ENCODE results near the gene OPRL1. TPM values are rescaled to one million over a fixed set of nuclear protein-coding genes. Genes with fewer than 3 reads are reported as not detected.

Gene OPRL1
- total and polyA plus RNA-seq, 2 of the 8 experiments (the other 6 are each of a cell fraction or from before 2014, with no cell fraction given): 0.63 to 0.98 TPM

DNA sequence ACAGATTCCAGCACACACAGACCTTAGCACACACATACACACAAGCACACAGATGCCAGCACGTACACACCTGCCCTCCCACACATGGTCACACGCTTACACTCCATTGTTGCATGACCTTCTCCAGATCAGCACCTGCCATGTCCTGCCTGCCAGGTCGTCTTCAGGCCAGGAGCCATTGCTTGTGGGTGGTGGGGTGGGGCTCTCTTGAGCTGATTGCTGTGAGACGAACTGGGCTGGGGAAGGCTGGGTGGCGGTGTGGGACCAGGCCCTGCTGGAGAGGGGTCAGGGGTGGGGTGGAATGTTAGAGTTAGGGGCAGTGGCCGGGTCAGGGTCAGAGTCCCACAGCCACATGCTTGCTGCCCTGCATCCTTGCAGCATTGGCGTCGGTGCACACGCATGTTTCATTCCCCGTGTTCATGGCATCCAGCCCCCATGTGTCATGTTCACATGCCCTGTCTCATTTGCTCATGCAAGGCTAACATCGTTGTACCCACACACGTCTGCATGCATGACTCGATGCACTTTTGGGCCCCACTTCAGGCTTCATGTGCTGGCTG lies 34.0 kb downstream of the OPRL1 start:
- H3K23me2 ChIP-seq (ENCODE audit: low read depth, low read length): no peaks in the 10 kb centered on the region
- H4K91ac ChIP-seq (replicated peaks; ENCODE audit: insufficient read length, low read length): no peak overlapping the region
- CTCF ChIA-PET (ENCODE audit: partially characterized antibody): interaction anchor here (1.0 to 10.1 kb wide), 6 partner anchors 11 to 70 kb away, joined by 3 to 144 read pairs (median 5); partner anchors contain the start of genes LKAAEAR1, OPRL1 and RGS19
- H3K27ac ChIP-seq (ENCODE audit: low read depth, low read length): no peak overlapping the region
- no peak for FAIRE-seq
- no peak overlapping the region for H2AK5ac ChIP-seq (ENCODE audit: low read depth, low read length)
- no peaks in the 10 kb centered on the region for H3K4me1 ChIP-seq (replicated peaks in 1 of 4; ENCODE audit: control insufficient read depth in 3 of 4, insufficient read depth in 4 of 4, low read length in 3 of 4)
- H2BK20ac ChIP-seq (ENCODE audit: low read length): no peak overlapping the region
- peaks cover 0 to 2% of the 10 kb centered on the region in 2 experiments for H4K20me1 ChIP-seq (replicated peaks in 1 of 2; ENCODE audit: control insufficient read depth in 1 of 2, insufficient read depth in 2 of 2, low read length in 2 of 2)
- TF ChIP-seq CHD1 (IDR thresholded peaks at IDR 0.05; ENCODE audit: low read depth, low read length) (no peak), JUND (IDR thresholded peaks at IDR 0.05; ENCODE audit: low read length) (no peak), GTF2F1 (IDR thresholded peaks at IDR 0.05; ENCODE audit: borderline replicate concordance, low read depth, low read length) (no peak), POLR2A (IDR thresholded peaks at IDR 0.05; ENCODE audit: control extremely low read depth in 1 of 2, low read depth in 2 of 2, low read length in 2 of 2) (no peak), KDM1A (IDR thresholded peaks at IDR 0.05; ENCODE audit: borderline replicate concordance, low read length) (no peak), POU5F1 (IDR thresholded peaks at IDR 0.05; ENCODE audit: low read depth, low read length) (no peak), TCF12 (IDR thresholded peaks at IDR 0.05; ENCODE audit: low read depth, low read length) (no peak), POLR2AphosphoS5 (IDR thresholded peaks at IDR 0.05; ENCODE audit: low read depth, low read length) (no peak), HDAC2 (IDR thresholded peaks at IDR 0.05; ENCODE audit: borderline replicate concordance in 1 of 2, low read depth in 2 of 2, low read length in 2 of 2) (no peak)
- TF ChIP-seq, protein P1, sequence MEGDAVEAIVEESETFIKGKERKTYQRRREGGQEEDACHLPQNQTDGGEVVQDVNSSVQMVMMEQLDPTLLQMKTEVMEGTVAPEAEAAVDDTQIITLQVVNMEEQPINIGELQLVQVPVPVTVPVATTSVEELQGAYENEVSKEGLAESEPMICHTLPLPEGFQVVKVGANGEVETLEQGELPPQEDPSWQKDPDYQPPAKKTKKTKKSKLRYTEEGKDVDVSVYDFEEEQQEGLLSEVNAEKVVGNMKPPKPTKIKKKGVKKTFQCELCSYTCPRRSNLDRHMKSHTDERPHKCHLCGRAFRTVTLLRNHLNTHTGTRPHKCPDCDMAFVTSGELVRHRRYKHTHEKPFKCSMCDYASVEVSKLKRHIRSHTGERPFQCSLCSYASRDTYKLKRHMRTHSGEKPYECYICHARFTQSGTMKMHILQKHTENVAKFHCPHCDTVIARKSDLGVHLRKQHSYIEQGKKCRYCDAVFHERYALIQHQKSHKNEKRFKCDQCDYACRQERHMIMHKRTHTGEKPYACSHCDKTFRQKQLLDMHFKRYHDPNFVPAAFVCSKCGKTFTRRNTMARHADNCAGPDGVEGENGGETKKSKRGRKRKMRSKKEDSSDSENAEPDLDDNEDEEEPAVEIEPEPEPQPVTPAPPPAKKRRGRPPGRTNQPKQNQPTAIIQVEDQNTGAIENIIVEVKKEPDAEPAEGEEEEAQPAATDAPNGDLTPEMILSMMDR (IDR thresholded peaks at IDR 0.05; ENCODE audit: control extremely low read depth in 1 of 3, insufficient read depth in 1 of 3, low read depth in 1 of 3, low read length in 3 of 3): no peak
- no peaks in the 10 kb centered on the region for H3K79me1 ChIP-seq (ENCODE audit: low read depth, low read length)
- no peaks in the 10 kb centered on the region for H3K9me3 ChIP-seq (ENCODE audit: insufficient read depth in 2 of 2, low read depth in 1 of 2, low read length in 1 of 2)
- H3K27me3 ChIP-seq (replicated peaks in 1 of 4; ENCODE audit: control insufficient read depth in 3 of 4, extremely low read depth in 1 of 4, insufficient read depth in 3 of 4, low read length in 3 of 4): no peaks in the 10 kb centered on the region
- no peak overlapping the region for H2BK5ac ChIP-seq (ENCODE audit: low read depth, low read length)
- POLR2A ChIA-PET (ENCODE audit: partially characterized antibody): no interaction called here
- H3K9ac ChIP-seq (replicated peaks in 1 of 4; ENCODE audit: extremely low read depth in 1 of 4, low read depth in 3 of 4, low read length in 3 of 4): no peak overlapping the region
- DNase-seq (ENCODE audit: low read depth in 1 of 2, low spot score in 2 of 2): no peak
- no peak overlapping the region for H3K14ac ChIP-seq (ENCODE audit: insufficient read length)
- 0 out of 2 replicates have a peak overlapping the region, but pooled peaks have one; percentile 5 for H2BK15ac ChIP-seq (ENCODE audit: low read length)
- H2BK12ac ChIP-seq (ENCODE audit: low read depth, low read length): no peak overlapping the region
- H3K4me3 ChIP-seq (ENCODE audit: extremely low read depth in 1 of 4, insufficient read depth in 2 of 4, low read depth in 3 of 4, low read length in 4 of 4): no peak overlapping the region
- no peak overlapping the region for H3K23ac ChIP-seq (ENCODE audit: insufficient read length)
- no peak overlapping the region for H3K18ac ChIP-seq (ENCODE audit: extremely low read depth, low read length)
- no peak overlapping the region for H2AFZ ChIP-seq (ENCODE audit: low read length)
- peak overlapping the region; percentile 25; the same call in 1 of the 2 replicates for H4K8ac ChIP-seq (ENCODE audit: extremely low read depth, insufficient read depth, low read length)
- no peak overlapping the region for H3K4me2 ChIP-seq (ENCODE audit: insufficient read depth in 1 of 2, low read depth in 2 of 2, low read length in 2 of 2)
- H3K36me3 ChIP-seq (ENCODE audit: control insufficient read depth in 2 of 4, insufficient read depth in 4 of 4, low read length in 3 of 4): no peaks in the 10 kb centered on the region
- H3K4ac ChIP-seq (replicated peaks; ENCODE audit: insufficient read length, low read depth, low read length): no peak overlapping the region
- no peak overlapping the region for H4K5ac ChIP-seq (ENCODE audit: insufficient read length, low read depth, low read length)
- 88% methylated on average over 13 of the region's 13 CpGs; no CpG with 5 or more reads in 1 of the 2 experiments for WGBS, 2 experiments (ENCODE audit: extremely low coverage in 1 of 2, insufficient coverage in 1 of 2, insufficient read length in 1 of 2, insufficient replicate concordance in 2 of 2, low coverage in 1 of 2, low lambda C conversion rate in 2 of 2, missing lambda C conversion rate in 1 of 2)
- H2BK120ac ChIP-seq (replicated peaks; ENCODE audit: low read depth, low read length): no peak overlapping the region
- H3K56ac ChIP-seq (replicated peaks; ENCODE audit: insufficient read length, low read depth, low read length): no peak overlapping the region
- no peaks in the 10 kb centered on the region for H3K79me2 ChIP-seq (ENCODE audit: control insufficient read depth in 1 of 2, insufficient read depth in 2 of 2, low read length in 2 of 2)
